Cardiac septum (tissue), 1 donor: ENCODE results near the gene PITPNM3. TPM values are rescaled to one million over a fixed set of nuclear protein-coding genes. Genes with fewer than 3 reads are reported as not detected.
"Not testable (repeated sequence)": the region's sequence is repeated elsewhere in the genome, so short reads cannot be mapped to it uniquely, and the experiment has no call there.

Source experiments
- DNase-seq: peaks from one replicate; pipeline ENCODE4 v3.0.0-alpha.2; 2020; ENCODE audit warnings: low spot score
- intact Hi-C: fragments of 100-400 bp; cut with DNase I; formaldehyde crosslinking; loops from one replicate; pipeline ENCODE4 v1.14.0; 2022
- long read RNA-seq: library from polyadenylated mRNA; unstranded; transcript quantifications from one replicate; pipeline ENCODE4 v2.0.0, GENCODE V29; 2021
- total RNA-seq: library from RNA; stranded (reverse); fragmentation: NEBNext Ultra II Directional; extraction: Animal tissue kit (Norgen Biotek cat#: 25700); gene quantifications from one replicate; pipeline ENCODE4 v1.2.1, GENCODE V29; 2021
- donor health status: DM: no; HTN: no; CAD: no.

Gene PITPNM3
- total RNA-seq, result 0.57 TPM
- long read RNA-seq, partial matches to known transcripts, result 1 of 1 reads
- long read RNA-seq, other reads (novel, unspliced or antisense), result 0 of 1 reads

DNA sequence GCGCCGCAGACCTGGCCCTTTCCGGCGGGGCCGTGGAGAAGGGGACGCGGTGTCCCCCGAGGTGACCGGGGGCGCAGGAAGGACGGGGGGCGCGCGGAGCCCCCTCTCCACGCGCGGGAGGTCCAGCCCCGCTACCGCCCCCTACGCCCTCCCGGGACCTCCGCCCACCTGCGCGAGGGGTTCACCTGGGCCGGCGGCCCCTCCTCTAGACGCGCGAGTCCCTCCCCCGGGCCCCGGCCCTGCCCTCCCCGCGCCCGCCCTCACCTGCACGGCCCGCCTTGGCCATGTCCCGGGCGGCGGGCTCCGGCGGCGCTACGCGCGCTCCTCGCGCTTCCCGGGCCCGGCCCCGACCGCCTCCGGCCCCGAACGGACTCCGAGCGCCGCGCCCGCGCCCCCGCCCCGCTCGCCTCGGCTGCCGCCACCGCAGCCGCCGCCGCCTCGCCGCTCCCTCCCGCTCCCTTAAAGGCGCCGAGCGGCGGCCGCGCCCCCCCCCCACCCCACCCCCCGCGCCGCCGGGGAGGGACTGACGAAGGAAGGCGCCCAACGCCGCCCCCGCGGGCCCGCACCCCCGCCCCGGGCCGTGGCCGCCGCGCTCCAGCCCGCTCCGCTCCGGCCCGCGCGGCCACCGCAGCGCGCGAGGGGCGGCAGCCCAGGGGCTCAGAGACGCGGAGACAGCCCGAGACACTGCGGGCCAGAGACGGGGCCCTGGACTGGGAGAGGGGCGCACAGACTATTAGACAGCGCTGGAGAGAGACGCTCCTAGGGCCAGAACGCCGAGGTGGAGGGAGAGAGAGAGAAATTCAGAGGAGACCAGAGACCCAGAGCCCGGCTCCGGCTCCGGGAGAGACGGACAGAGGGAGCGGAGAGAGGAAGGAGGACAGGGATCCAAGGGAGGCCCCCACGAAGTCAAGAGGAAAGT lies at the start of gene PITPNM3:
Gene PITPNM3 (minus strand): TSS at position 435 of the 919 bp plus-strand sequence. CDS start 149 bp downstream, at position 286.
- no peak for DNase-seq
- intact Hi-C loops, result loop anchor here (10.0 kb wide), 1 partner anchor 82 kb away; no protein-coding TSS in a partner anchor

DNA sequence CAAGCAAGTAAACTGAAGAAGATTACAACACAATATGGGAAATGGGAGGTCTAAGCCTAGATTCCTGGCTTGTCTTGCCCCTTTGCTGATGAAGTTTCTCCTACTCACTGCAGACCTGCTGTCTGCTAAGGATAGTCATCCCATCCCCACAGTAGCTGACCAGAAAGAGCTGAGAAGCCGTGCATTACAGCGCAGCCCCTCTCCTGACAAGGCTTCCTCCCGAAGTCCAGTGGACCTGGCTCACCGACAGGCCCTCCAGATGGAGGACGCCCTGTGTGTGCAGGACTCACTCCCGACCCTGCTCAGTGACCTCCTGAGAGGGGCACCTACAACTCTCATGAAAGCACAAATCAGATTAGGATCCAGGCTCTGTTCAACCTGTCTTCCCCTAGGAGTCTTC lies 48.8 kb upstream of the PITPNM3 start:
- intact Hi-C loops, result no loop called here
- no peak for DNase-seq

DNA sequence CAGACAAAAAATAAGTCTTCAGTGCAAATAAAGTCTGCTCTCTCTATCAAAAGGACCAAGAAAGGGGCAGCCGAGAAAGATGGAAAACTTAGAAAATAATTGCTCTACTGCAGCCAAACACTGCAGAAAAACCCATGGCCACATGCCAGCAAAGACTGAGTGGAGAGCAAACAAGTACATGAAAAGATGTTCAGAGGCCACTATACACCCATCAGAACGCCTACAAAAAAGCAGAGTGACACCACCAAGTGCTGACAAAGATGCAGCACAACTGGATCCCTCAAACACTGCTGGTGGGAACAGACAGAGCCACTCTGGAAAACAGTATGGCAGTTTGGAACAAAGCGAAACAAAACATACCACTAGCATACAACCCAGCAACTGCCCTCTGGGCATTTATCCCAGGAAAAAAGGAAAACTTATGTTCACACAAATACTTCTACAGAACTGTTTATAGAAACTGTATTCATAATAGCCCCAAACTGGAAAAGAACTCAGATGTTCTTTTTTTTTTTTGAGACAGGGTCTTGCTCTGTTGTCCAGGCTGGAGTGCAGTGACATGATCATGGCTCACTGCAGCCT lies 47.5 kb upstream of the PITPNM3 start:
- intact Hi-C loops, result no loop called here
- no peak for DNase-seq

DNA sequence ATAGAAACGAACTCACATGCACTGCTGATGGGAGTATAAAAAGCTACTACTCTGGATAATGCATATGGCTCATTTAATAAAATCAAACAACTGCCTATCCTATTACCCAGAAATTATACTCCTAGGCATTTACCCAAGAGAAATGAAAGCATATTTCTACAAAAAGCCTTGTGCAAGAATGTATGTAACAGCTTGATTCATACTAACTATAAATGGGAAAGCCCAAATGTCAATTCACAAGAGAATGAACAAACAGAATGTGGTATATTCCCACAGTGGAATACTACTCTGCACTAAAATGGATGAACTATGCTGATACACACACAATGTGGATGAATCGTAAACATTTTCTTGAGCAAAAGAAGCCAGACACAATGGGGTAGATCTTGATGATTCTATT lies 45.8 kb upstream of the PITPNM3 start:
- DNase-seq, result no peak
- intact Hi-C loops, result no loop called here

DNA sequence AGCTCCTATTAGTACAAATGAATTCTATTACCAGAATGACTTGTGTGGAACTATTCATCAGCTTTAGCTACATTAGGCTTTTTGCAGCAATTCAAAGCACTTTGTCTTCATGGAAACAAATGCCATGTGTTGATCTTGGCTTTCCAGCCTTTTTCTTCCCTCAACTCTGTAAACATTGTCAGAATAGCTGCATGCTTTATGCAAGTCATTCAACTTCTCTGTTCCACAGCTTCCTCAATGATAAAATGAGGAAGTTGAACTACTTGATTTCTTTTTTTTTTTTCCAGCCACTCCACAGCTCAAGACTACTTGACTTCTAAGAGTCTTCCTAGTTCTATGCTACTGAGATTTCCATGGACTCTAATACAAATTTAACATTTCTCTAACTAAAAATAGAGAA lies 43.0 kb upstream of the PITPNM3 start:
- no peak for DNase-seq
- intact Hi-C loops, result no loop called here

DNA sequence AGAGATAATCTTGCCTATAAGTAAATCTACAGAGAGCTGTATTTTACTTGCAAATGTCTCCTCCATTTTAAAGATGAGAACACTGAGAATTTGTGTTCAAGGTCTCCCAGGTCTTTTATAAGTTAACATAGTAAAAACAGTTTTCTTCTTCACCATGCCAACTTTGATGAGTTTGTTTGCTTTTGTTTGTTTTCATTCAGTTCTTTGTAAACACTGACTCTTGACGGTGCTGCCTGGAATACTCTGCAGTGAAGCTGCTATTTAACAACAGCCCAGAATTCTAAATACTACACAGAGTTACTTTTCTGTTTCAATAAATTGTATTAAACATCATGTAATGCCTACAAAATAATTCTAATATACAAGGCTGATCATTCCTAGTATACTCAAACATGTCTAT lies 41.4 kb upstream of the PITPNM3 start:
- no peak for DNase-seq
- intact Hi-C loops, result no loop called here

DNA sequence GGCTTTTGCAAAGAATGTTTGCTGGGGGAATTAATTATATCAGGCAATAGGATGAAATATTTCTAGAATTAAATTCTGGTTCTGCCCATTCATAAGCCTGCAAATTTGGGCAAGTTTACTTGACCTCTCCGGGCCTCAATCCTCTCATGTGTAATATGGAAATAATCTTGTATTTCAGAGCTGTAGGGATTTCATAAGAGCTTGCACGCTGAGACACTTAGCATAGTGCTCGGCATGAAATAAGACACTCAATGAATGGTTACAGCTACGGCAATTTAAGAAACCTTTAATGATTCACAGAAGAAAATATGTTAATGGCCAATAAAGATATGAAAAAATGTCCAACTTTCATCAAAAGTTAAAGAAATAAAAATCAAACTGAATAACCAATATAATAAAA lies 40.6 kb upstream of the PITPNM3 start:
- DNase-seq, result no peak
- intact Hi-C loops, result no loop called here

DNA sequence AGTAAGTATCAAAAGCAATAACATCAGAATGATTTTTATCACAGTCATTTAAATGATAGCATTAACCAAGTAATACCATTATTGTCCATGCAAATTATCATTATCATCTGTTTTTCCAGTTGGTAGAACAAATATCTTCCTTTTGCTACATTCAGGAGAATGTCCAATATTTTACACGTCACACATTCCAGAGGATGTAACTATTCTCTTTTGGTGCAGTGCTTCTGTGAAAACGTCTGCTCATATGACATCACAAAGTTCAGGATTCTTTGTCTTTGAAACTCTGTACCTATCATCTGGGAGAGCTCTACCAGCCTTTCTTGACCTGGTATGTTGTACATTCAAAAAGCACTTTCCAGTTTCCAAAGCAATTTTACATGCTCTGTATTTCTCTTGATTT lies 40.2 kb upstream of the PITPNM3 start:
- intact Hi-C loops, result no loop called here
- DNase-seq, result no peak

DNA sequence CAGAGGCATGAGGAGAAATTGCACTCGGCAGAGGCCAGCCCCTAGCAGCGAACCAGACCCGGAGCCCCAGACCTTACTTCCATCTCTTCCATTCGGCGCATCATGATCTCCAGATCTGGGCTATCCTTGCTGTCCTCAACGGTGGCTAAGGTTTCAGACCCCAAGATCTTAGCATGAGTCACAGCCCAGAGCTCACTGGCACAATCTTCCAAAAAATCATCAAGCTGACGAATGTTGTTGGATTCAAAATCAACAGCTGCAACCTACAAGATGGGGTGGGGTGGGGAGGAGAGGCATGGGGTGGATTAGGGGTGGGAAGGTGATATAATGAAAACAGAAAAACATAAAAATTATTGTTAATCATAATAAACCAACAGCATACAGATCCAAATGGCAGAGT lies 39.7 kb upstream of the PITPNM3 start:
- DNase-seq, result no peak
- intact Hi-C loops, result no loop called here

DNA sequence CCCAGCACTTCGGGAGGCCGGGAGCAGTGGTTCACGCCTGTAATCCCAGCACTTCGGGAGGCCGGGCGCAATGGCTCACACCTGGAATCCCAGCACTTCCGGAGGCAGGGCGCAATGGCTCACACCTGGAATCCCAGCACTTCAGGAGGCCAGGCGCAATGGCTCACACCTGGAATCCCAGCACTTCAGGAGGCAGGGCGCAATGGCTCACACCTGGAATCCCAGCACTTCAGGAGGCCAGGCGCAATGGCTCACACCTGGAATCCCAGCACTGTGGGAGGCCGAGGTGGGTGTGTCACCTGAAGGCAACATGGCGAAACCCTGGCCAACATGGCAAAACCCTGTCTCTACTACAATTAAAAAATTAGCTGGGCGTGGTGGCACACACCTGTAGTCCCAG lies 37.0 kb upstream of the PITPNM3 start:
- DNase-seq, intact Hi-C loops: not testable (repeated sequence)

DNA sequence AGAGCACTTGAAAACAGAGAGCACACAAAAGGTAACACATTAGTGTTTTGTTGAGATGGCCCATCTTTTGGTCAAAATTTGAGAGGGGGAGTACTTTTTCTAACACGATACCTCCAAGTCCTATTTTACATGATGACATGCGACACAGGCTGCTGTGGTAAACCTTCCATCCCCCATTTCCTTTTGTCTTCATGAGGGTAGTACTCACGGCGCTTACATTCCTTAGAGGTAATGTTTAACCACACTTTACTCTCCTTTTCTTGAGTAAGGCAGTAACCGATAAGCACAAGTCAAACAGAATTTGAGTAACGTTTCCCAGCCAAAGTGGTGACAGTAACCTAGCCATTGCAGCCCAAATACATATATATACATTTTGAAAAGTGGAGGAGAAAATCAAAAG lies 35.8 kb upstream of the PITPNM3 start:
- intact Hi-C loops, result no loop called here
- DNase-seq, result no peak

DNA sequence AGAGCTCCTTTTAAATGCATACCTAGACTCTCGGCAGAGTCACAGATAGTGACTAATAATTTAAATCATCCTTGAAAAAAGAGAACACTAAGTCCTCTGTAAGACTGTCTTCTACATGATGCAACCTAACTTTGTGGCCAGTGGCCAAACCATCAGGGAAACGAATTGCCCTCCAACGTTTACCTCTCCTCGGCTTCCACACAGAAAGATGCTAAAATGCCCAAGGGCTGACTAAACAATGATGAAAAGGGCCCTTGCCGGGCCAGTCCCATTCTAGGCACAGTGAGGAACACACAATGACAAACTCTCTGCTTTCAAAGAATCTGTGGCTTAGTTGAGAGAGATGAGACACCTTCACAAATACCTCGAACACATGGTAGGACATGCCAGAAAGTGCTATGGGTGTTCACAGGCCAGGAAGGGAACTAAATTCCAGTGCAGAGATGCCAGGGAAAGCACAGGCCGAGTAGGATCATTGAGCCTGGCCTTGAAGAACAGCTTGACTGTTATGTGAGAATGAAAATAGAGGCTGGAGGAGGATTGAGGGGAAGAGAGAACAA lies 35.3 kb upstream of the PITPNM3 start:
- DNase-seq, result no peak
- intact Hi-C loops, result no loop called here

DNA sequence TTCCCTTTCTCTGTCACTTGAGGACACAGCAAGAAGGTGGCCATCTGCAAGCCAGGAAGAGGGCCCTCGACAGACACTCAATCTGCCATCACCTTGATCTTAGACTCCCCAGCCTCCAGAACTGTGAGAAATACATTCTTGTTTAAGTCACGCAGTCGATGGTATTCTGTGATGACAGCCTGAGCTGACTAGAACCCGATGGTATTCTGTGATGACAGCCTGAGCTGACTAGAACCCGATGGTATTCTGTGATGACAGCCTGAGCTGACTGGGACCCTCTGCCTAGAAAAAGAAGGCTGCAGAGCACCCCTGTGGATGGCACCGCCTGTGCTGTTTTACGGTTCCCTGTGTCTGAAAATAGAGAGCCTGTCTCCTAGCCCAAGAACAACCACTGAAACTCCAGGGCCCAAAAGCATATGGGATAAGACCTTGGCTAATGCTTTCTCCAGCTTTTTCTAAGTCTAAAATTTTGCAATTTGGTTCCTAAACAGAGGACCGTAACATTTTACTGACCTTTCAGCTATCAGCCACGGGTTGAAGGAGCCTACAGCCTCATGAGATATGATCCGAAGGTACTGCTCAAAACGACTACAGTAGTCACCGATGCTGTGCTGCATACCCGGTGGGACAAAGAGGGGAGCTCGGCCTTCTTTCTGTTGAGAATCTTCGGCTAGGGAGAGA lies 33.1 kb upstream of the PITPNM3 start:
- no peak for DNase-seq
- intact Hi-C loops, result no loop called here

DNA sequence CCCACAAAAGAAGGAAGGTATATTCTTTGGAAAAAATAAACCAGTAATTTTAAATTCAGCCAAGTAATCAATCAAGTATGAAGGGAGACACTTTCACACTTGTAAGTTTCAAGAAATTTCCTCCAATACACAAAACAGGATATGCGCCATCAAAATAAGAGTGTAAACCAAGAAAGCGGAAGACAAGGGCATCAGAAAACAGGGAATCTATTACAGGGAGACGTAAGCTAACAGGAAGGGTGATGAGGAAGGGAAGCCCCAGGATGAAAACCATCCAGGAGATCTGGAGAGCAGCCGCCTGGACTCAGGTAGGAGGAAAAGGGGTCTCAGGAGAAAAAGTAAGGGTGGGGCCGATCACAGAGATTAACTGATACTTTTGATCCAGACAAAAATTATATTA lies 31.8 kb upstream of the PITPNM3 start:
- DNase-seq, result no peak
- intact Hi-C loops, result no loop called here

DNA sequence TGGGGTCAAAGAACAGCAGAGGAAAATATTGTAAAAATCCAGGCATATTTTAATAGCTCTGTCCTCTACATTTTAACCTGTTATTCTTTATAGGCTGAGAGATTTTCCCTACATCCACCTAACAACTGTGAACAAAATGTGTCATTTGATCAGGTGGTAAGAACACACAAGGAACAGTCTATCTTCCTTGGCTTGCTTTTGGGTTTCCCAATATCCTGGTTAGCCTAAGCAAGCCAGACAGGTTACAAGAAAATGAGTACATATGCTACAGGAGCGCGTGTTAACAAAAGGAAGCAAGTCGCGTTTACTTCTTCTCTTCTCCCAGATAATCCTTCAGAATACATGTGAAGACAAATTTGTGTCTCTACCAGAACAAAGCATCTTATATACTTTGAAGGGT lies 31.0 kb upstream of the PITPNM3 start:
- no peak for DNase-seq
- intact Hi-C loops, result no loop called here

DNA sequence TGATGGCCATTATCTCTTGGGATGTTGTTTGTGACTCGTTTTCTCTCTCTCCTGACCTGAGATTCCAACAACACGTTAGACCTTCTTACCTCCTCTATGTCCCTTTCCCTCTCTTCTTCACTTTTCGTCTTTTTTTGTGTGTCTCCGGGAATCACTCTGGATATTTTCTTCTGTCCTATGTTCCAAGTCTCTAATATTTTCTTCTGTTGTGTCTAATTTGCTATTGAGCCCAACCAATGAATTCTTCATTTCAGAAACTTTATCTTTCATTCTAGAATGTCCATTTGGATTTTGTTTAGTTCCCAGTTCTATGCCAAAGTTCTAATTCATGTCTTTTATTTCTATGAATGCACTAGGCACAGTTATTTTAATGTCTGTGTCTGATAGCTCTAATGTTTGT lies 27.1 kb upstream of the PITPNM3 start:
- no peak for DNase-seq
- intact Hi-C loops, result no loop called here

DNA sequence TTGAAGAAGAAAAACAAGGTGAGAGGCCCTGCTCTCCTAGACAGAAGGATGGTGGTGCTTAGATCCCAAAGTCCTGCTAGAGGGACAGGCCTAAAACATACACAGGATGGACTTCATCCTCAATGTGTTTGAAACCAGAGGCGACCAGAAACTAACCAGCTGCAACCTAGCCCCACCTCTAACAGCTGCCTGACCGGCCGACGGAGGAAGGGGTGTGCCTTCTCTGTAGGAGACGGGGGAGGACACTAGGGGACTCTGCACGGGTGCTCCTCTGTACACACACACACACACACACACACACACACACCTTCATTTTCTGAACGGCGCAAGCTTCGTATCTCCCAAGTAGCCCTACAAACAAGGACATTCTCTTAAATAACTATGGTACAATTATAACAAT lies 24.3 kb upstream of the PITPNM3 start:
- no peak for DNase-seq
- intact Hi-C loops, result no loop called here

DNA sequence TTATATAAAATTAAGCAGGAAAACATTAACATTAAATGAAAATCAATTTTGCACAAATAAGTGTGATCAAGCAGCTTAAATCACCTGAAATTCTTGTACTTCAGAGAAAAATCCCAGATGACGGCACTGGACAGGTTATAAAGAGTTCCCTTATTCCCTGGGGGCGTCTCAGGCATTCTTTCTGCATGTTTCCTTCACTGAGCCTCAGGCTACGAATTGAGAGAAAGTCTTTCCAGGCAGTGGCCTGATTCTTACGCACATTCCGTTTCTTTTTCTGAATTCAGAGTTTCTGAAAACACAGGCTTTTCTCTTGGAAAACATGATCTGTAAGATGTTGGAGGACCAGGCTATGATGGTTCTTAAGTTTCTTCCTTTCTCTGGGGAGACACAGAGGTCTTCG lies 22.1 kb upstream of the PITPNM3 start:
- DNase-seq, result no peak
- intact Hi-C loops, result loop anchor here (5.0 kb wide), 1 partner anchor 106 kb away; no protein-coding TSS in a partner anchor

DNA sequence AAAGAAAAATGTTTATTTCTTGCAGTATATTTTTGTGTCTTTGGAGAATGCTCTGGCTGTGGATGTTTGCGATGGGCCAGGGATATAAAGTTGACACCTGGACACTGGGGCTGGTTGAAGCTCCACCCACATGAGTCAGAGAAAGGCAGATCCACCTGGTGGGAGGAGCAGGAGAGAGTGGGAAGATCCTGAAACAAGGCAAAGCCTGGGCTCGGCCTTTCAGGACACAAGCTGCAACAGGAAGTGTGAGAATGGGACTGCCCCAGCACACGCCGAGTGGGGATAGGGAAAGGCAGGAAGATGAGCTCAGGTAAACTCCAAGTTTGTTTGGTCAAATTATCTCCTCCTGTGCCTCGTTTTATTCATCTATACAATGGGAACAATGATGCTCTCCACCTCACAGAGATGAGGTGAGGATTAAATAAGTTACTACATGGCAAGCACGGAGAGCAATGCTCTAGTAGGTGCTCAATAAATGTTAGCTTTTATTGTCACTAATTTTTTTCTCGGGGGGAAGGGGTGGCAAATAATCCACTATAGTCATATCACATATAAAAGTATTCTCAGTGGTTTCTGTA lies 21.4 kb upstream of the PITPNM3 start:
- intact Hi-C loops, result loop anchor here (5.0 kb wide), 1 partner anchor 105 kb away; no protein-coding TSS in a partner anchor
- DNase-seq, result no peak
